GM11168 (cell line): ENCODE results near the gene DNAJC5.
"Not testable (repeated sequence)": the region's sequence is repeated elsewhere in the genome, so short reads cannot be mapped to it uniquely, and the experiment has no call there.

Source experiments
- in situ Hi-C: fragments of 300-500 bp; cut with MboI; formaldehyde crosslinking; loops from one replicate; pipeline ENCODE4 v1.12.0; 2022; ENCODE audit warnings: low sequenced_read_pairs; ENCODE audit not compliant: unreplicated experiment

DNAJC5 gene

DNA sequence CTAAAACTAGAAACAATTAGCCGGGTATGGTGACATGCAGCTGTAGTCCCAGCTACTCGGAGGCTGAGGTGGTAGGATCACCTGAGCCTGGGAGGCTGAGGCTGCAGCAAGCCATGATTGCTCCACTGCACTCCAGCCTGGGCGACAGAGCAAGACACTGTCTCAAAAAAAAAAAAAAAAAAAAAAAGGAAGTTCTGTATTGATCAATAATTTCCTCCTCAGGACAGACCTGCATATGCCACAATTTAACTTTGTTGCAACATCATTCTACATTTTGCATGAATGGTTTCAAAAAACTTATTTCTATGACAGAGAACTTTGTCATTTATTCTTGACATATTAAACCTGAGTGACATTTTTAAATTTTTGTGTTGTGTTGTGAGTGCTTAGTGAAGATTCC is 5.5 kb downstream of the DNAJC5 start:
- in situ Hi-C loops = no loop called here

DNA sequence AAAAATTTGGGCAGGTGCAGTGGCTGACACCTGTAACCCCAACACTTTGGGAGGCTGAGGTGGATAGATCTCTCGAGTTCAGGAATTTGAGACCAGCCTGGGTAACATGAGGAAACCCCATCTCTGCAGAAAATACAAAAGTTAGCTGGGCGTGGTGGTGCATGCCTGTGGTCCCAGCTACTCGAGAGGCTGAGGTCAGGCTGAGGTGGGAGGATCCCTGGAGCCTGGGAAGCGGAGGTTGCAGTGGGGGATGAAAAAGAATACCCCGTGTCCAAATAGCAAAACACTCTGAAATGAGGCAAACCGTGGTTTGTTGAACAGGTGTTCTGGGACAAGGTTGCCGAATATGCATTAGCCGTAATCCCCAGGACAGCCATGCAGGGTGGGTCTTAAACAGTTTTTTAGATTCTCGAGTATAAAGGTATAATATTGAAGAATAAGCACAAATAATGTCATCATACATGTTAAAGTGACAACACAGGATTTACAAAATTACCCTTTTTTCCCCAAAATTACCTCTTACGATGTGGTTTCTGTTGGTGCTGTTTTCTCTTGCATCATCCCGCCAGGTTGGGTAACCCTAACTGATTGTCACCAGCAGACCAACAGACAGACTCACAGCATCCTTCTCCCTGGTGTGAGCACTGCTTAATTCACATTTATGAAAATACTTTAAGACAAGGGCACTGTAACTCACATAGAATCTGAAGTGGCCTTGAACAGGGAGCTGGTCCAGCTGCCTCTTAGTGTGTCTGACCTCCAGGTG is 9.1 kb downstream of the DNAJC5 start:
- in situ Hi-C loops = no loop called here

DNA sequence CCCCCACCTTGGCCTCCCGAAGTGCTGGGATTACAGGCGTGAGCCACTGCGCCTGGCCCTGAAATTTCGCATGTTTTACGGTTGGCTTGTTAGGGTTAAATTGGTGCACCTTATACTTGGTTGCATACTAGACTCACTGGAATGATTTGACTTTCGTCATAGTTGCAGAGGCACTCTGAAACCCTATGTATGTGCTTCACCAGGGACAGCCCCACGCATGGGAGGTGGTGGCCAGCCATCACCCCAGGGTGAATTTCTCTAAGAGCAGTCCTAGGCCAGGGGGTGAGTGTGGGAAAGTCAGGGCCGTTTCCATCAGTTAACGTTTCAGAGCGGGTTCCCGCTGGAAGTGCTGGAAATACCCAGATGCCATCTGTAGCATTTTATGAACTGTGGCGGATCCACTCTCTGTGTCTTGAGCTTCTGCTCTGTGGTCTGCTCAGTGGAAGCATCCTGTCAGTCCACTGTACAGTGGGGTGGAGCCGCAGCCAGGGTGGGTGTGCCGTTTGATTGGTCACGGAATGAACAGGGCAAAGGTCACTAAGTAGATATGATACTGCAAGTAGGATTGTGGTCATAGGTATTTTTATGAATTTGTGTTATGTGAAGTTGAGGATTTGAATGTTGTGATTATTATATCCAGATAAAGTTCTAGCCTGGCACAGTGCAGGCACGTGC is 13.2 kb downstream of the DNAJC5 start:
- in situ Hi-C loops = no loop called here

DNA sequence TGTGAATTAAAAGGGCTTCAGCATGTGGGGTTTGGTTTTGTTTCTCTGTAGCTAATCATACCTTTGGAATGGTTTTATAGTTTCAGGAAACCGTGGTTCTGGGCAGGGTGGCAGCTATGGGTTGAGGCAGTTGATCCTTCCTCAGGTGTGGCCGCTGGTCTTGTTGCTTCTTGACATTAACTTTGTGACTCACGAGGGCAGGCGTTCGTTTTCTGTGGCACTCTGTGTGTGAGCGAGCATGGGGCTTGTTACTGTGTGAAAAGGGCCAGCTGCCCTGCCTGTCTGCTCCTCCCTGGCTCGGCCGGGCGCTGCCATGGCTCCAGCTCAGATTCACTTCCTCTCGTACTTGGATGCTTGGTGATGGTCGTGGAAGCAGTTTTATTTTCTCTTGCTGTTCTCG is 16.2 kb downstream of the DNAJC5 start:
- in situ Hi-C loops = no loop called here

DNA sequence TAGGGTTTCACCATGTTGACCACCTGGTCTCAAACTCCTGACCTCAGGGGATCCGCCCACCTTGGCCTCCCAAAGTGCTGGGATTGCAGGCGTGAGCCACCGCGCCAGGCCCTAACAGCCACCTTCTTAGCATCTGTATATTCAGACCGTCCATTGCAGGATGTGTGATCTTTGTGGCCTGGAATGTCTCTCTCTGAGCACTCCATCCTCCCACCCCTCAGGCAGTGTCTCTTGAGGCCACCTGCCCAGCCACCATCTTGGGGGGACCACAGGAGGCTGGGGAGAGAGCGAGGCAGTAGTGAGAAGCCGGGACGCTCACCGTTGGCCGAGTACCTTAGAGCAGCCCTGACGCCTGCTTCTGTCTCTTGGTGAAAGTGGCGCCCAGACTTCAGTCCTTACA is 18.8 kb downstream of the DNAJC5 start:
- in situ Hi-C loops = no loop called here

DNA sequence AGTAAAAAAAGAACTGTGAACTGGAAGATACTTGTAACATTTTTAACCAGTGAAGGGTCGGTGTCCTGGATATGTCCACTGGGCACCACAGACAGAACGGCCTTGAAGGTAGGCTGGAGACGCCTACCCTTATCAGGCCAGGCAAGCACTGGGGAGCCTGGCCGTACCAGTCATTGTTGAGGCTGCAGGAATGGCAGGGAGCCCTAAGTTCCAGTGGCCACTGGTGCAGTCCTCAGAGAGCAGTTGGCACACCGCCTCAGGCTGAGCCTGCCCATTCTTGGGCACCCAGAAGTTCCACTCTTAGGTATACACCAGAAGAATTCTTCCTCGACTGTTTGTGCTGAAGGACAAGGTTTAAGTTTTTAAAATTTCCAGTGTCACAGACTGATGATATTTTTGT is 20.5 kb downstream of the DNAJC5 start:
- in situ Hi-C loops = no loop called here

DNA sequence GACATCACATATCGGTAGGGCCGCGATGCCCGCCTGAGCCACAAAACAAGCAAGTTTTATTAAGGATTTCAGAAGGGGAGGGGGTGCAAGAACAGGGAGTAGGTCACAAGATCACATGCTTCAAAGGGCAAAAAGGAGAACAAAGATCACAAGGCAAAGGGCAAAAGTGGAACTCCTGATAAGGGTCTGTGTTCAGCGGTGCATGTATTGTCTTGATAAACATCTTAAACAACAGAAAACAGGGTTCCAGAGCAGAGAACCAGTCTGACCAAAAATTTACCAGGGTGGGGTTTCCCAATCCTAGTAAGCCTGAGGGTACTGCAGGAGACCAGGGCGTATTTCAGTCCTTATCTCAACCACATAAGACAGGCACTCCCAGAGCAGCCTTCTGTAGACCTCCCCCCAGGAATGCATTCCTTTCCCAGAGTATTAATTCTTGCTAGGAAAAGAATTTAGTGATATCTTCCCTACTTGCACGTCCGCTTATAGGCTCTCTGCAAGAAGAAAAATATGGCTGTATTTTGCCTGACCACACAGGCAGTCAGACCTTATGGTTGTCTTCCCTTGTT is 21.5 kb downstream of the DNAJC5 start:
- in situ Hi-C loops = not testable (repeated sequence)

DNA sequence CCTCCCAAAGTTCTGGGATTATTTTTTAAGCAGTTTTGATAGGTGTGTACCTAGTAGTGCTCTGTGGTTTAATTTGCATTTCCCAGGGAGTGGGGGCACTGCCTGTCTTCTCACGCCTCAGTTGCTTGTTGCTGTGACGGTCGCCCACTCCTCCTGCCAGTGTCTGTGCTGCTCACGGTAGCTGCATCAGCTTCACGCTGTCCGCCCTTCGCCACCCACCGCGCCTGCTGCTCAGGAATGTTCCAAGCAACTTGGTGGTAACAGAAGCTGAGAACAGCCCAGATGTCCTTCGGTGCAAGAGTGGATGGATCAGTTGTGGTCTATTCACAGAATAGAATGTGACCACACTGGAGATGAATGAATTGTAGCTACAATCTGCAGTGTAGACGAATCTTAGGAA is 22.9 kb downstream of the DNAJC5 start:
- in situ Hi-C loops = no loop called here

DNA sequence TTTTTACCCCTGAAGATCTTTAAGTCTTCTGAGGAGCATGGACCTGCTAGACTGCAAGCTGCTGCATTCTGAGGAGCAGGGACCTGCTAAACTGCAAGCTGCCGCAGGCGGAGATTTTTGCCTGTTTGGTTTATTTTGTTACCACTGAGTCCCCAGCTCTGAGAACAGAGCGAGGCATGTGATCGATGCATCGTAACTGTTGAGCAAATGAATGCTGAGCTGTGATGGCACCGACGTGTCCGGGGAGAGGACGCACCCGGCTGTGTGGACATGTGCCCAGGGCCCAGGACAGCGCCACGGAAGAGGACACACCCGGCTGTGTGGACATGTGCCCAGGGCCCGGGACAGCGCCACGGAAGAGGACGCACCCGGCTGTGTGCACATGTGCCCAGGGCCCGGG is 24.2 kb downstream of the DNAJC5 start:
- in situ Hi-C loops = no loop called here

DNA sequence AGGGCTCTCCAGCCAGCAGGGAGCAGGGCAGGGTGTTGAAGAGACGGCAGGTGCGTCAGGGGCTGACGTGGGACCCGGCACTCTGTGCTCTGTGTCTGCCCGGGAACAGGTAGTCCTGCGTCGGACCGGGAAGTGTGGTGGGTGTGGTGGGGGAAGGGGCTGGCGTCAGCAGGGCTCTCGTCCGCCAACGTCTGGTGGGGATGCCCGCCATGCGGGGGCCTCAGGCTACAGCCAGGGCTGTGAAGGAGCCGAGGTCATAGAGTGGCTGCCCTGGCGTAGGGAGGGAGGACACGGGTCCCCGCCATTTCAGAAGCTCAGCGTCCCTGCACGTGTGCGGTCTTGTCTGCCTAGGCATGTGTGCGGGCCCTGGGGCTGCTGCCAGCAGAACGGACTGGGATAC is 25.3 kb downstream of the DNAJC5 start:
- in situ Hi-C loops = no loop called here

DNA sequence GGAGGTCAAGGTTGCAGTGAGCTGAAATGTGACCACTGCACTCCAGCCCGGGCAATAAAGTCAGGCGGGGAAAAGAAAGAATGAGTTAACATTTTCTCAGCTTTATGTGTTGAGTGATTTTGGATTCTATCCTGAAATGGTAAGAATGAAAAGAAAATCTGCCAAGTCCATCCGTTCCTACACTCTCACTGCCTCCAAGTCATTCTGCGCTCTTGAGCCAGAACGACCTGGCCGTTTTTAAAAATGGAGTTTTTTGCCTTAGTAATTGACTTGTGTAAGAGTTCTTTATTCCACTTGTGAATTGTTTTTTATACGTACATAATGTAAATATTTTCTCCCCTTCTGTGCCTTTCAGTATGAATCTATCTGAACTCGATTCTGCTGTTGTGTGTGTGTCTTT is 28.7 kb downstream of the DNAJC5 start:
- in situ Hi-C loops = no loop called here

DNA sequence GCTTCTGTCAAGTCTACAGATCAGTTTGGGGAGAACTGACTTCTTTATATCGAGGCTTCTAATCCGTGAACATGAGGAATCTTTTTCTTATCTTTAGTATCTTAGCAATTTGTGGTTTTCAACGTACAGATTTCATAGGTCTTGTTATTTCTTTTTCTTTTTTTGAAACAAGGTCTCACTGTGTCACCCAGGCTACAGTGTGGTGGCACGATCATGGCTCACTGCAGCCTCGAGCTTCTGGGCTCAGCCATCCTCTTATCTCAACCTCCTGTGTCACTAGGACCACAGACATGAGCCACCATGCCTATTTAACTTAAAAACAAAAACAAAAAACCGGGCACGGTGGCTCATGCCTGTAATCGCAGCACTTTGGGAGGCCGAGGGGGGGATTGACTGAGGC is 29.3 kb downstream of the DNAJC5 start:
- in situ Hi-C loops = no loop called here

DNA sequence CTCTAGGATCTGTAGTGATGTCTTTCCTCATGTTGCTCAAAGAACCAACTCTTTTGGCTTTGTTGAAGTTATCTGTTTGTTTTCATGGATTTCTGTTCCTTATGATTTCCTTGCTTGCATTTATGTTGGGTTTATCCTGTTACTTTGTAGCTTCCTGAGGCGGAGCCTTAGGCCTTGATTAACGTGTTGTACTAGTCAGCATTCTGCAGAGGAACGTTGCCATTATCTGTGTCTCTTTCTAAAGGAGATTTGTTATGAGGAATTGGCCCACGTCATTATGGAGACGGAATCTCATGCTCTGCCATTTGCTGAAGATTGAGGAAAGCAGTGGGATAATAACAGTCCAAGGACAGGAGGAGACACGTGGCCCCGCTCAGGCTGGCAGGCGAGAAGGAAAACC is 31.4 kb downstream of the DNAJC5 start:
- in situ Hi-C loops = no loop called here

DNA sequence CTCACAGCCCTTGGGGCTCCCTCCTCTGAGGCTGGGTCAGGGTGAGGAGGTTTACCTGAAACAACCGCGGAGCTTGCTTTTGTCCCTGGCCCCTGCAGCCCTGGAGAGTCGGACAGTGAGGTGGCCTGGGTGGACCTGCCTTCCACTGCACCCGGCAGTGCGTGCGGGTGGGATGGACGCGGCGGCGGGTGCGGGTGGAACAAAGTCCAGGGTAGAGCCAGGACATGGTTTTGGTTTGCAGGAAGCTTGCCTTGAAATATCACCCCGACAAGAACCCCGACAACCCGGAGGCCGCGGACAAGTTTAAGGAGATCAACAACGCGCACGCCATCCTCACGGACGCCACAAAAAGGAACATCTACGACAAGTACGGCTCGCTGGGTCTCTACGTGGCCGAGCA is 34.1 kb downstream of the DNAJC5 start:
- in situ Hi-C loops = no loop called here

DNA sequence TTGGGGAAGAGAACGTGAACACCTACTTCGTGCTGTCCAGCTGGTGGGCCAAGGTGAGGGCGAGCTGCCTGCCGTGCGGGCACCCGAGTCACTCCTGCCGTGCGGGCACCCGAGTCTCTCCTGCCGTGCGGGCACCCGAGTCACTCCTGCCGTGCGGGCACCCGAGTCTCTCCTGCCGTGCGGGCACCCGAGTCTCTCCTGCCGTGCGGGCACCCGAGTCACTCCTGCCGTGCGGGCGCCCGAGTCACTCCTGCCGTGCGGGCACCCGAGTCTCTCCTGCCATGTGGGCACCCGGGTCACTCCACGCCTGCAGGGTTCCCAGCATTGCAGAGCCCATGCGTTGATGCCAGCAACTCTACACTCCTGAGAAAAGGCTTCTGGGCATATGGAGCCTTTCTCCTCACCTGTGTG is 34.6 kb downstream of the DNAJC5 start:
- in situ Hi-C loops = not testable (repeated sequence)

DNA sequence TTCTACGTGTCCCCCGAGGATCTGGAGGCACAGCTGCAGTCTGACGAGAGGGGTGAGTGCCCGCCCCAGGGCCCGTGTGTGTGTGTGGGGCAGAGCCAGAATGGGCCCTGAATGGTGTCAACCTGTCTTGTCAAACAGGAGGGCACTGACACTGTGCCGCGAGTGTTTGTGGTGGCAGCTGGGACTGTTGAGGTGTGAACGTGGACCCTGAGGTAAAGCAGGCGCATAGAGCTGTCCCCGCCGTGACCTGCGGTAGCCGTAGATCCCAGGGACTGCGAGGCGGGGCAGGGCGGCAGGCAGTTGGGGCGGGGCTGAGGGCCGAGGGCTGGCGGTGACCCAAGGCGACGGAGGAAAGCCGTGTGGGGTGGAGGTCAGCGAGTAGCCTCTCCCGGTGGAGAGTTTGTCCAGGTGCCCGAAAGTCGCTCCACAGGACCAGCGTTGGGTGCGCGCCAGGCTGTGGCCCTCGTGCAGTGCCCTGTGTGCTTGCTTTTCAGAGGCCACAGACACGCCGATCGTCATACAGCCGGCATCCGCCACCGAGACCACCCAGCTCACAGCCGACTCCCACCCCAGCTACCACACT is 36.1 kb downstream of the DNAJC5 start:
- in situ Hi-C loops = no loop called here

DNA sequence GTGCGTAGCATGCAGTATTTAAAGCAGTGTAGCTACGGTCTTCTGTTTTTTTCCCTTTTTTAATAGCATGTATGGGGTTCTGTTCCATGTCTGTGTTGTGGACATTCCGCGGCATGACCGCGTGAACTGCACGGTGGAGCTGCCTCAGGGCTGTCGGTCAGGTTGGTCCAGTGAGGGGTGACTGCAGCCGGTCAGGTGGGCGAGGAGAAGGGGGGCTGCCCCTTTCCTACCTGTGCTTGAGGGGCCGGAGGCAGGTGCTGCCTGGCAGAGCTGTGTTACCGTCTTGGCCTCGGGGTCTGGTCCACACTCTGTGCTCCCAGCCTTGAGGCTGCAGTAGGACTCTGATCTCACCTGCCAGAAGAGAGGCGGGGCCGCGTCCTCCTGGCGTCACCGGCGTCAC is 36.8 kb downstream of the DNAJC5 start:
- in situ Hi-C loops = no loop called here

DNA sequence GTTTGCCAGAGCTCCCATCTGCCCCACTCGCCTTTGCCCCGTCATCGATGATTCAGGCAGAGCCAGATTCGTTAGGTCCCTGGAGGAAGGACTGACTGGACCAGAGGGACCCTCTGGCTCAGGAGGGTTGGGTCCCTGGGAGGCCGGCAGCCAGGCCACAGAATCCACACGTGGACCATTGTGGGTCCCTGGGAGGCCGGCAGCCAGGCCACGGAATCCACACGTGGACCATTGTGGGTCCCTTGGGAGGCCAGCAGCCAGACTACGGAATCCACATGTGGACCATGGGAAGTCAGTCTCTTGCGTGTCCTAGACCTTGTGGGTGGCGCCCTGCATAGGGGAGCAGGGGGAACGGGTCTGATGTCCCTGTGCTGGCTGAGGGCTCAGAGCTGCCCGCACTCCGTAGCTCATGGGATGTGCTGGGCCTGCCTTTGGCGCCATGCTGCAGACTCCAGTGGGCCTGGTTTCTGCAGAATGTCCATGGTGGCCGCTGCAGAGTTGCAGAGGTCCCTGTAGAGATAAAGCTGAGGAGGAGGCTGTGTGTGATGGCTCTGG is 37.8 kb downstream of the DNAJC5 start:
- in situ Hi-C loops = no loop called here

DNA sequence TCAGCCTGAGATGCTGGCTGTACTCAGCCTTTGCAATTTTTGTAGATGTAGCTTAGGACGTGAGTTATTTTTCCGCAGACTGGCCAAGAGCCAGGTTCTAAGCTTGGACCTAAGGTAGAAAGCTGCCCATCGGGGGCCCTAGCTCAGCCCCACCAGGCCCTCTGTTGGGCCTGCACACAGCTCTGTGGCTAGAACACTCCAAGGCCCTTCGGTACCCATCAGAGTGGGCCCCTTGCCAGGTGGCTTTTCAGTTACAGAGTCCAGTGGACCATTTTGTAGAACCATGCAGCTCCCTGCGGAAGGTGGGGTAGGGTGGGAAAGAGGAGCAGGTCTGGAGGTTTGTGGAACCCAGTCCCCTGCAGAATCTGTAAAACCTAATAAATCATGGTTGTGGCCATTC is 38.7 kb downstream of the DNAJC5 start:
- in situ Hi-C loops = no loop called here

DNA sequence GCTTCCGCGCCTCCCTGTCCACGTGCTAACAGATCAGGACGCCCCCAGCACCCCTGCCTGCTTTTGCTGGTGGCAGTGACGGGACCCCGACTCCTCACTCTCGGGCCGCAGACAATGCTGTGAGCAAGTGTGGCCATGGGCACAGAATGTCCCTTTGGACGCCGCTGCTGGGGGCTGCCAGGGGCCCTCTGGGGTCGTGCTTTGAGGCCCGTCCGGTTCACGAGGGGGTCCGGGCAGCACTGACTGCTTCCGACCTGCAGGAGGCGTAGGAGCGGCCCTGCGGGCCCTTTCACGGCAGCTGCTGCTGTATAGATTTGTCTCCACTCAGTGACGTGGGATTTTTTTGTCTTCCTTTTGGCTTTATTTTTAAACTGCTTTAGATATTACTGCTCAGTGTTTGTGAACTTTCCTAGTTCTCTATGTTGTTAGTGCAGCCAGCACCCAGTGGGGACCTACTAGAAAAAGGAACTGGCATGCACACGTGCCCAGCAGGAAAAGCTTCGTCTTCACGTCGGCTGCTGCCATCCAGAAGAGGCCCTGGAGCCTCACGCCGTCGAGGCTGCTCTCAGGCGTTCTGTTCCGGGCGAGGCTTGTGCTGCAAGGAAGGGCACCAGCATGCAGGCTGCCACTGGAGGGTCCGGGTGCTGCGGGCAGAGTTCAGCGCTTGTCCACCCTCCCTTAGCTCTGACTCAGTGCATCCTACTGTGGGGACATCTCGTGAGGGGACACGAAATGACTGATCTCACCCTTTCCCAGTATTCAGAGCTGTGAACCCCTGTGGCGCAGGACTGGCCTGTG is 39.5 kb downstream of the DNAJC5 start:
- in situ Hi-C loops = no loop called here
